Thyroid gland (tissue), 4 donors: ENCODE measurements around the gene PRTFDC1.
"Not testable (repeated sequence)": the region's sequence is repeated elsewhere in the genome, so short reads cannot be mapped to it uniquely, and the experiment has no call there.

Experiments
- CTCF ChIP-seq, 6 experiments: fragments of 200-600 bp in 3 of 6; fragments of 450-650 bp in 3 of 6; sonication (generic) in 3 of 6; IDR thresholded peaks; one replicate each; pipeline ENCODE4 v1.5.1; 2016 to 2019; ENCODE audit warnings: antibody characterized with exemption in 6 of 6, mild to moderate bottlenecking in 2 of 6, inconsistent platforms in 1 of 6, moderate library complexity in 1 of 6
- POLR2A ChIP-seq, 2 donors: fragments of 450-650 bp; IDR thresholded peaks; one replicate each; pipeline ENCODE4 v1.6.1; 2017; ENCODE audit warnings: antibody characterized with exemption in 2 of 2, mild to moderate bottlenecking in 2 of 2, moderate library complexity in 1 of 2

- not testable (repeated sequence) for TF ChIP-seq CTCF, POLR2A (IDR thresholded peaks at IDR 0.05)
Observed at GRCh38 chr10:24920192-24920591, 32.2 kb downstream of the PRTFDC1 start.
